Sigmoid colon (tissue), 4 donors: Measurements from ENCODE around the gene ZNF550.
"Not testable (repeated sequence)": the region's sequence is repeated elsewhere in the genome, so short reads cannot be mapped to it uniquely, and the experiment has no call there.

ENCODE experiments used
- CTCF ChIP-seq, 4 experiments: fragments of 450-650 bp in 3 of 4; fragments of 200-600 bp in 1 of 4; IDR thresholded peaks; one replicate each; pipeline ENCODE4 v1.5.1; 2016 to 2019; ENCODE audit warnings: antibody characterized with exemption in 4 of 4, mild to moderate bottlenecking in 3 of 4, moderate library complexity in 2 of 4
- EP300 ChIP-seq, 4 donors: sonication (generic); formaldehyde crosslinking; IDR thresholded peaks; one replicate each; pipeline ENCODE4 v1.6.1; 2017; ENCODE audit warnings: antibody characterized with exemption in 4 of 4
- POLR2A ChIP-seq, 2 donors: fragments of 450-650 bp; IDR thresholded peaks; one replicate each; pipeline ENCODE4 v1.6.1; 2016; ENCODE audit warnings: antibody characterized with exemption in 2 of 2, mild to moderate bottlenecking in 2 of 2, moderate library complexity in 2 of 2
- POLR2AphosphoS5 ChIP-seq, 4 donors: sonication (generic); formaldehyde crosslinking; IDR thresholded peaks; one replicate each; pipeline ENCODE4 v1.6.1; 2017; ENCODE audit warnings: antibody characterized with exemption in 4 of 4

DNA sequence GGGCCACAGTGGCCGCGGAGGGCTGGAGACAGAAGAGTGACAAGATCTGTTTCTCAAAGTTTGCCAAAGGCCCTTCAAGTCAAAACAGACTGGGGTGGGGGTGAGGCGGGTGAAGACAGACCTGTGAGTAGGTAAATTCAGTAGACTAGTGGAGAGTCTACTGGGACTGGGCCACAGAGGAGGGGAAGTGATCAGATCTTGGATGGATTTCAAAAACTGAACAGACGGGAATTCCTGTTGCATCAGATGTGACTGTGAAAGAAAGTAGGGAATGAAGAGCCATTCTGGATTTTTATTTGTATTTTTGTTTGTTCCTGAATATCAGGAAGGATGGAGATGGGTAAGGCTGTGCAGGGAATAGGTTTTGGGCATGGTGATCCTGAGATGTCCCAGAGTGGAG lies 59.3 kb downstream of the ZNF550 start:
- not testable (repeated sequence) for TF ChIP-seq POLR2AphosphoS5, CTCF, POLR2A, EP300 (IDR thresholded peaks at IDR 0.05)
